Measurements from ENCODE around the gene SYNE3. TPM values are rescaled to one million over a fixed set of nuclear protein-coding genes. Genes with fewer than 3 reads are reported as not detected.

The SYNE3 gene
- total and polyA plus RNA-seq, 2 of the 8 experiments (the other 6 are each of a cell fraction or from before 2014, with no cell fraction given), result under 0.01 TPM; not detected in 1

GRCh38 chr14:95491936-95492608 is 24.4 kb downstream of the SYNE3 start:
- Histone ChIP-seq H4K91ac (replicated peaks; ENCODE audit: insufficient read length, low read length) (no peak overlapping the region), H2BK120ac (replicated peaks; ENCODE audit: low read depth, low read length) (no peak overlapping the region), H4K8ac (ENCODE audit: extremely low read depth, insufficient read depth, low read length) (no peak overlapping the region), H3K23me2 (ENCODE audit: low read depth, low read length) (no peaks in the 10 kb centered on the region), H4K5ac (ENCODE audit: insufficient read length, low read depth, low read length) (no peak overlapping the region), H3K27me3 (replicated peaks in 1 of 4; ENCODE audit: control insufficient read depth in 3 of 4, extremely low read depth in 1 of 4, insufficient read depth in 3 of 4, low read length in 3 of 4) (no peaks in the 10 kb centered on the region), H2BK20ac (ENCODE audit: low read length) (no peak overlapping the region), H3K36me3 (ENCODE audit: control insufficient read depth in 2 of 4, insufficient read depth in 4 of 4, low read length in 3 of 4) (no peaks in the 10 kb centered on the region), H3K56ac (replicated peaks; ENCODE audit: insufficient read length, low read depth, low read length) (no peak overlapping the region), H3K9me3 (ENCODE audit: insufficient read depth in 2 of 2, low read depth in 1 of 2, low read length in 1 of 2) (no peaks in the 10 kb centered on the region), H3K4me3 (ENCODE audit: extremely low read depth in 1 of 4, insufficient read depth in 2 of 4, low read depth in 3 of 4, low read length in 4 of 4) (no peak overlapping the region), H2BK12ac (ENCODE audit: low read depth, low read length) (no peak overlapping the region), H3K18ac (ENCODE audit: extremely low read depth, low read length) (no peak overlapping the region), H2AFZ (ENCODE audit: low read length) (no peak overlapping the region), H3K4me2 (ENCODE audit: insufficient read depth in 1 of 2, low read depth in 2 of 2, low read length in 2 of 2) (no peak overlapping the region), H2BK5ac (ENCODE audit: low read depth, low read length) (no peak overlapping the region), H2AK5ac (ENCODE audit: low read depth, low read length) (no peak overlapping the region), H3K79me1 (ENCODE audit: low read depth, low read length) (no peaks in the 10 kb centered on the region), H3K14ac (ENCODE audit: insufficient read length) (no peak overlapping the region), H2BK15ac (ENCODE audit: low read length) (no peak overlapping the region), H3K9ac (replicated peaks in 1 of 4; ENCODE audit: extremely low read depth in 1 of 4, low read depth in 3 of 4, low read length in 3 of 4) (no peak overlapping the region), H3K27ac (ENCODE audit: low read depth, low read length) (no peak overlapping the region), H3K4ac (replicated peaks; ENCODE audit: insufficient read length, low read depth, low read length) (no peak overlapping the region), H3K79me2 (ENCODE audit: control insufficient read depth in 1 of 2, insufficient read depth in 2 of 2, low read length in 2 of 2) (no peaks in the 10 kb centered on the region), H3K23ac (ENCODE audit: insufficient read length) (no peak overlapping the region), H4K20me1 (replicated peaks in 1 of 2; ENCODE audit: control insufficient read depth in 1 of 2, insufficient read depth in 2 of 2, low read length in 2 of 2) (peaks cover 0 to 3% of the 10 kb centered on the region in 2 experiments), H3K4me1 (replicated peaks in 1 of 4; ENCODE audit: control insufficient read depth in 3 of 4, insufficient read depth in 4 of 4, low read length in 3 of 4) (no peaks in the 10 kb centered on the region)
- FAIRE-seq (no peak), DNase-seq (ENCODE audit: low read depth in 1 of 2, low spot score in 2 of 2) (no peak)
- TF ChIP-seq POU5F1 (IDR thresholded peaks at IDR 0.05; ENCODE audit: low read depth, low read length) (no peak), SIRT6 (IDR thresholded peaks at IDR 0.05; ENCODE audit: low read length) (no peak), EGR1 (IDR thresholded peaks at IDR 0.05; ENCODE audit: borderline replicate concordance, low read depth, low read length) (no peak), CHD1 (IDR thresholded peaks at IDR 0.05; ENCODE audit: low read depth, low read length) (no peak), TAF7 (optimal IDR thresholded peaks at IDR 0.05; ENCODE audit: borderline replicate concordance, low read depth, low read length) (no peak), NRF1 (IDR thresholded peaks at IDR 0.05; ENCODE audit: low read depth, low read length) (no peak), SP4 (IDR thresholded peaks at IDR 0.05; ENCODE audit: low read length) (no peak)
- ChIA-PET CTCF (ENCODE audit: partially characterized antibody) (interaction anchor here (0.7 to 2.3 kb wide), 7 partner anchors 19 to 404 kb away, joined by 3 to 6 read pairs (median 3); no protein-coding TSS in a partner anchor), POLR2A (ENCODE audit: partially characterized antibody) (no interaction called here)
- 87% methylated on average over 2 of the region's 2 CpGs; no CpG with 5 or more reads in 1 of the 2 experiments for WGBS, 2 experiments (ENCODE audit: extremely low coverage in 1 of 2, insufficient coverage in 1 of 2, insufficient read length in 1 of 2, insufficient replicate concordance in 2 of 2, low coverage in 1 of 2, low lambda C conversion rate in 2 of 2, missing lambda C conversion rate in 1 of 2)

Measured in H1 (cell line).